HG02885 (cell line): ENCODE measurements around the gene RCVRN.
"Not testable (repeated sequence)": the region's sequence is repeated elsewhere in the genome, so short reads cannot be mapped to it uniquely, and the experiment has no call there.

ENCODE experiments used
- ATAC-seq: cut with Tn5 transposase; IDR thresholded peaks from one replicate; pipeline ENCODE4 v1.9.1; 2021; ENCODE audit warnings: mild to moderate bottlenecking; ENCODE audit not compliant: unreplicated experiment, poor library complexity

The RCVRN gene

DNA sequence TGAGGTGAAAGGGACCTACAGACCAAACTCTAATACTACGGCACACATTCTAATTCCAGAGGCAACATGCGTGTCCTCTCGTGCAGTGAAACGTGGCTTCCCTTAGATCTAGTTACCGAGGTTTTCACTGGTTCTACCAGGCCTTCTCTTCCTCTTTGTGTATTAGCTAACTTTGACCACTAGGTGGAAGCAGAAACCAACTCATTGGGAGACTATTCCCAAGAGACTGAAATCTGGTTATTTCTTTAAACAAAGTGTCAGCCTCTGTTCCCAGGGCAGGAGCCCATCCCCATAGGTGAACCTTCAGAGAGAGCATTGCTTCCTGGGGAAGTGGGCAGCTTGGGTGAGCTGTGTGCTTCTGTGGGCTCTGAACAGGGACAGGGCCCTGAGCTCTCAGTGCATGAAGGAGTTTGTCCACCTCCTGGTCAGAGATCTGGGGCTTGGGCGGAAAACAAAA, 19.7 kb upstream of the RCVRN start:
- peak; percentile 64 for ATAC-seq

GRCh38 chr17:9922012-9922848, 17.2 kb upstream of the RCVRN start:
- ATAC-seq: no peak

DNA sequence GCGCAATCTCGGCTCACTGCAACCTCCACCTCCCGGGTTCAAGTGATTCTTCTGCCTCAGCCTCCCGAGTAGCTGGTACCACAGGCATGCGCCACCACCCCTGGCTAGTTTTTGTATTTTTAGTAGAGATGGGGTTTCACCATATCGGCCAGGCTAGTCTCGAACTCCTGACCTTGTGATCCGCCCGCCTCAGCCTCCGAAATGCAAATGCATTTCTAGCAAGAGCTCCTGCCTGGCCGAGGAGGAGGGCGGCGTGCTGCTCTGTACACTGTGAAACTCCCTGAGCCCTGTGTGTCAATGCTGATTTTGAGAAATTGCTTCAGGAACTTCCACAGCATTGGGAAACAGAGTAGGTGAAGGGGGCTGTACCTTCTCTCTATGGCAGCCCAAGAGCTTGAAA, 16.1 kb upstream of the RCVRN start:
- not testable (repeated sequence) for ATAC-seq

DNA sequence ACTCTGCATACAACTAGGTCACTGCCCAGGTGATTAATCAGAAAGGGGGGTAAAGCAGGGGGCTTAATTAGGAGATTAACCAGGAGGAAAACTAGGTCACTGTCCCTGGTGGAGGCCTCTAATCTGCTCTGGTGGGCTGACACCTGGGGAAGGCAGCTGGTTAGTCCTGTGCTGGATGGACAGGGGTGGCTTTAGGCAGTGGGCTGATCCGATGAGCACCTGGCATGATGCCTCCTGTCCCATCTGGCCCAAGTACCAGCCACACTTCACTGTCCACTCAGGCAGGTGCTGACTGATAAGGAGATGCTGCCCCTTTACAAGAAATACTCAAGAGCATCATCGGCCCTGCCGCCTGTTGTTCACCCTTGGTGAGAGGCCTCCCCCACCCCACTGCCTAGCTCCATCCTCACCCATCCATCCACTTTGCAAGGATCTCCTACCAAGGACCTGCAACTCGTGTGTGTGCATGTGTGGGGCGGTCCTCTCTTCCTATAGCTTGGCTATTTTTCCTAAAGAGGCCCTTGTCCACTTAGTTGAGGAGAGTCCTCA, 13.8 kb upstream of the RCVRN start:
- no peak for ATAC-seq

DNA sequence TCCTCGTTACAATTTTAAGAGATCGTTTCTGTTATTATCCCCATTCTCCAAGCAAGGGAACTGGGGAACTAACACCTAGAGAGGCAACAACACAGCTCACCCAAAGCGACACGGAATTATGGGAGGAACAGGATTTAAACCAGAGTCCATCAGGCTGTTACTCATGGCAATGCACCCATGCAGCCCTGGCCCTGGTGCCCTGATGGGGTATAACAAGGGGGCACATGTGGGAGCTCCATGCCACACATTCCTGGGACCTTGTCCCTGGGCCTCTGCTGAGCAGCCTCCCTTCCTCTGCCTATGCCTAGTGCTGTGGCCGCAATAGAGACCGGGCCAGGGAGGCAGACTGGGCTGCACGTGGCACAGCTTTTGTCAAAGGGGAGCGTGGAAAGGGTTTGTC, 13.3 kb upstream of the RCVRN start:
- no peak for ATAC-seq

GRCh38 chr17:9917801-9918200, 12.7 kb upstream of the RCVRN start:
- ATAC-seq: no peak

GRCh38 chr17:9917131-9917530, 12.1 kb upstream of the RCVRN start:
- no peak for ATAC-seq

DNA sequence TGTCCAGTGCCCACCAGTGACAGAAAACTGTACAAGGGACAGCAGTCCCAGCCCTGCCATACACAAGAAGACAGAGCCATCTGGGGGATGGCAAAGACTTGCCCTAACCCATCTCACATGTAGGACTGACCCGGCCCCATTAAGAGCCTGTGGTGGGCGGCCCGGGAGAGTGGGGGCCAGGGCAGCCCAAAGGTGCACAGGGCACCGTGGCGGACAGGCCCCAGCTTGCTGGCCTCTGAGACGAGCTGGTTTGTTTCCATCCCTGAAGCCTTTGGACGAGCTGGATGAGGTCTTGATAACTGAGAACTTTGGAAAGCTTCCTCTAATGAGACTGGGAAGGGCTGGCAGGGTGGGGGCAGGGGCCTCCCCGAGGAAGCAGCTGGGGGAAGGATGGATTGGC, 11.0 kb upstream of the RCVRN start:
- no peak for ATAC-seq

GRCh38 chr17:9913476-9913875, 8.4 kb upstream of the RCVRN start:
- ATAC-seq: no peak

GRCh38 chr17:9912121-9913099, 7.3 kb upstream of the RCVRN start:
- no peak for ATAC-seq

DNA sequence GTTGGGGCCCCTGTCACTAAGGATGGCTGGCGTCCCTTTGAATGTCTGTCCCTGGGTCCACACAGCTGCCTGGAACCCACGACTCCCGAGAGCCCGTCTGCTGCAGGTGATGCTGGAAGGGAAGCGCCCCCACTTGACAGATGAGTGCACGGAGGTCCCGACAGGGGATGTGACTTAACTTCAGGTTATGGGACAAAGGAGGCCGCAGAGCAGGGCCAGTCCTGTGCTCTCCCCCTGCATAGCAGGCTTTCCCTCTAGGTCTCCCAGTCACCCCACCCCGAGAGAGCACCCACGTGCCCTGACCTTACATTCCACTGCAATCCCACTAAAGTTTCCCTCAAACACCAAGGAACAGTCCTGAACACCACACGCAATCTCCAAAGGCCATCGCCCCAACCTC, 6.0 kb upstream of the RCVRN start:
- ATAC-seq: no peak

- no peak for ATAC-seq
Measured at GRCh38 chr17:9908649-9909042, 3.6 kb upstream of the RCVRN start.

DNA sequence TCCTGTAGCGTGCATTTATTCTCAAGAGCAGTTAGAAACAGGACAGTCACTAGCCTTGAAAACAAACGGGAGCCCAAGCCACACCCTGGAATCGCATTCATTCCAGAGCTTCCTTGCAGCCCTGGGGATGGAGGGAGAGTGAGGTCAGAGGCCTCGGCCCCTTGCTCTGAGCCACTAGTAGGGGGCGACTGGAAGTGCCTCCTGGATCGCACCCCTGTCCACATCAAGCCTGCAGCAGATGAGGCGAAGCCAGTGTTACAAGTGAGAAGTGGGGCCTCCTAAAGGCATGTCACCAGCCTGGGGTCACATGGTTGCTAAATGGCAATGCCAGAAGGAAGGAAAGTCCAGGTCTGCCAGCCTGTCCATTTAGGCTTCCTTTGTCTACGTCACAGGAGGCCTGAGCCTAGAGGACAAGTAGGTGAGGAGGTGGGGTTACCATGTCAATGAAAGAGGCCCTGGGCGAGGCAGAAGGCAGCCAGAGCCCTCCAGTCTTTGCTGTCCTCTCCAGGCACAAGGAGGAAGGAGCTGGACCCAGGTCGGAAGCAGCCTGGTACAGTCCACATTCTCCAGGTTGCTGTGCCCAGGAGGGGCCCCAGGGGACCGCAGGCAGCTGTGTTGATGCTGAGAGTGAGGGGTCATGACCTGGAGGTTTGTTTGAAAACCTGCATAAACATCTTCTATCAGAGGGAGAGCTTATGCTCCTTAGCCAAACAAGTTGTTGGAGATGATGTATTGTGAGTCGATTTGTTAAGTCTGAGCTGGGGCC, 3.0 kb upstream of the RCVRN start:
- ATAC-seq: no peak

DNA sequence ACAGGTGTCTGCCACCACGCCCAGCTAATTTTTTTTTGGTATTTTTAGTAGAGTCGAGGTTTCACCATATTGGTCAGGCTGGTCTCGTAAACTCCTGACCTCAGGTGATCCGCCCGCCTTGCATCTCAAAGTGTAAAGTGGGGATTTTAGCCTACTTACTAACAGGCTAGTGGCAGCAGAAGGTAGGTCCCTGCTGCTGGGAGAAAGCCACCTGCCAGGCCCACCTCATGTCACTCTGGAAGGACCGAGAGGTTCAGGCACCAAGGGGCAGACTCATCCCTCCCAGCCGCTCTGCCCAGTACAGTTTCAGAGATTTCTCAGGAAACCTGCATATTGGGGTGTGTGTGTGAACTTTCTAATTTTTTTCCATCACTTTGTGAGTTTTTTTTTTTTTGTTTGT, 2.1 kb upstream of the RCVRN start:
- no peak for ATAC-seq

- no peak for ATAC-seq
Measured at GRCh38 chr17:9906616-9907015, 1.5 kb upstream of the RCVRN start.

DNA sequence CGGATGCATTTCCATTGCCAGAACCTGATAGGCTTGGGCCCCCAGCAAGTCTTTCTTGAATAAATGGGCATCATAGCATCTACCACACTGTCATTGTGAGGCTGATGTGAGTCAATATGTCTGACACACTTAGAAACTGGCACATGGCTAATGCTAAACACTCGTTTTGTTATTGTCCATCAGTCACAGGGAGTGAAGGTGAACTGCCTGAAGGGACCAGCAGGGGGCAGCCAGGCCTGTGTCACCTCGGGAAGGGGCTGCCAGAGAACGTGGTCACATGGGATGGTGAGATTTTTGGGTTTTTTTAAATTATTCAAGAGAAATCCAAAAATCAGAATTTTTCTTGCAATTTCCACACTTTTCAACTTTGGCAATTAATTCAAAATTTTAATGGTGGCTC, 831 bp upstream of the RCVRN start:
- ATAC-seq: peak; percentile 50

DNA sequence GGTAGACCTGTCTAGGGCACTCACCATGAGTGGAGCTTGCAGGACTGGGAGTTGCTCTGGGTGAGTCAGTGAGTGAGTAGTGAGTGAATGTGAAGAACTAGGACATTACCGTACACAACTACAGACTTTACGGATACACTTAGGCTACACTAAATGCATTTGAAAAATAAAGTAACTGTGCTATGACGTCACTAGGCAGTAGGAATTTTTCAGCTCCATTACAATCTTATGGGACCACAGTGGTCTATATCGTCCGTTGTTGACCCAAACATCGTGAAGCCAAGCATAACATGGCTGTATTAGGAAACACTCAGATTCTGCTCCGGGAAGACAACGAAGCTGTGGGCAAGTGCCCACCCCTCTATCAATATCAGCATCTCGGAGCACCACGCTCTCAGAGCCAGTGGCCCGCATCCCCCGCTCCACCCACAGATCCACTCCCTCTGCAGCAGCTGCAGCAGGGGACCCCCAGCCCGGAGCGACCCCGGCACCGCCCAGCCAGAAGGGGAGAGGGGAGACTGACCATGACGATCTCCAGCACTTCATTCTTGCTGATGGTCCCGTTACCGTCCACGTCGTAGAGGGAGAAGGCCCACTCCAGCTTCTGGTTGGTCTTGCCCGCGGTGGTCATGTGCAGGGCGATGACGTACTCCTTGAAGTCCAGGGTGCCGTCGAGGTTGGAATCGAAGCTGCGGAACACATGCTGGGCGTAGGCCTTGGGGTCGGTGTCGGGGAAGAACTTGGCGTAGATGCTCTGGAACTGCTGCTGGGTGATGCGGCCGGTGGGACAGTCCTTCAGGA, 594 bp downstream of the RCVRN start:
- ATAC-seq: no peak

- no peak for ATAC-seq
Measured at GRCh38 chr17:9902120-9902519, 3.0 kb downstream of the RCVRN start.

GRCh38 chr17:9900784-9901183, 4.3 kb downstream of the RCVRN start:
- ATAC-seq: no peak
